ENCODE measurements around the gene SNPH.
"Not testable (repeated sequence)": the region's sequence is repeated elsewhere in the genome, so short reads cannot be mapped to it uniquely, and the experiment has no call there.

DNA sequence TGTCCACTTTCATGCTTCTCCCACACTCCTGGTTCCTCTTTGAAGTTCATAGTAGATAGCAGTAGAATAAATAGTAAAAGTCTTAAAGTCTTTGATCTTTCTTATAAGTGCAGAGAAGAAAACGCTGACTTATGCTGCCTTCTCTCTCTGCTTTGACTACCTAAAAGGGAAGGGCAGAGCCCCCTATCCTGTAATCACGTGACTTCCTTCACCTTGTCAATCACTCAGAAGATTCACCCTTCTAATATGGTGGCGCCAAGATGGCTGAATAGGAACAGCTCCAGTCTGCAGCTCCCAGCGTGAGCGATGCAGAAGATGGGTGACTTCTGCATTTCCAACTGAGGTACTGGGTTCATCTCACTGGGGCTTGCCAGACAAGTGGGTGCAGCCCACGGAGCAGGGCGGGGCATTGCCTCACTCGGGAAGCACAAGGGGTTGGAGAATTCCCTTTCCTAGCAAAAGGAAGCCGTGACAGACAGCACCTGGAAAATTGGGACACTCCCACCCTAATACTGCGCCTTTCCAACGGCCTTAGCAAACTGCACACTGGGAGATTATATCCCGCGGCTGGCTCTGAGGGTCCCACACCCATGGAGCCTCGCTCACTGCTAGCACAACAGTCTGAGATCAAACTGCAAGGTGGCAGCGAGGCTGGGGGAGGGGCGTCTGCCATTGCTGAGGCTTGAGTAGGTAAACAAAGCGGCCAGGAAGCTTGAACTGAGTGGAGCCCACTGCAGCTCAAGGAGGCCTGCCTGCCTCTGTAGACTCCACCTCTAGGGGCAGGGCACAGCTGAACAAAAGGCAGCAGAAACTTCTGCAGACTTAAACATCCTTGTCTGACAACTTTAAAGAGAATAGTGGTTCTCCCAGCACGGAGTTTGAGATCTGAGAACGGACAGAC lies 49.3 kb upstream of the SNPH start:
- TF ChIP-seq, protein P1, sequence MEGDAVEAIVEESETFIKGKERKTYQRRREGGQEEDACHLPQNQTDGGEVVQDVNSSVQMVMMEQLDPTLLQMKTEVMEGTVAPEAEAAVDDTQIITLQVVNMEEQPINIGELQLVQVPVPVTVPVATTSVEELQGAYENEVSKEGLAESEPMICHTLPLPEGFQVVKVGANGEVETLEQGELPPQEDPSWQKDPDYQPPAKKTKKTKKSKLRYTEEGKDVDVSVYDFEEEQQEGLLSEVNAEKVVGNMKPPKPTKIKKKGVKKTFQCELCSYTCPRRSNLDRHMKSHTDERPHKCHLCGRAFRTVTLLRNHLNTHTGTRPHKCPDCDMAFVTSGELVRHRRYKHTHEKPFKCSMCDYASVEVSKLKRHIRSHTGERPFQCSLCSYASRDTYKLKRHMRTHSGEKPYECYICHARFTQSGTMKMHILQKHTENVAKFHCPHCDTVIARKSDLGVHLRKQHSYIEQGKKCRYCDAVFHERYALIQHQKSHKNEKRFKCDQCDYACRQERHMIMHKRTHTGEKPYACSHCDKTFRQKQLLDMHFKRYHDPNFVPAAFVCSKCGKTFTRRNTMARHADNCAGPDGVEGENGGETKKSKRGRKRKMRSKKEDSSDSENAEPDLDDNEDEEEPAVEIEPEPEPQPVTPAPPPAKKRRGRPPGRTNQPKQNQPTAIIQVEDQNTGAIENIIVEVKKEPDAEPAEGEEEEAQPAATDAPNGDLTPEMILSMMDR (IDR thresholded peaks at IDR 0.05; ENCODE audit: low read depth, low read length, missing input control), result not testable (repeated sequence)
- TF ChIP-seq RAD21, FOXA1, SP1, REST (IDR thresholded peaks at IDR 0.05): not testable (repeated sequence)
- TF ChIP-seq, protein P2, sequence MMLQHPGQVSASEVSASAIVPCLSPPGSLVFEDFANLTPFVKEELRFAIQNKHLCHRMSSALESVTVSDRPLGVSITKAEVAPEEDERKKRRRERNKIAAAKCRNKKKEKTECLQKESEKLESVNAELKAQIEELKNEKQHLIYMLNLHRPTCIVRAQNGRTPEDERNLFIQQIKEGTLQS (IDR thresholded peaks at IDR 0.05), result not testable (repeated sequence)

All from liver (tissue), 3 donors.